Measurements from ENCODE around the gene DNAAF9.

The DNAAF9 gene

GRCh38 chr20:3412600-3413392 lies 5.3 kb upstream of the DNAAF9 start:
- in situ Hi-C loops (cut with HindIII; ENCODE audit: low sequenced_read_pairs): no loop called here

- in situ Hi-C loops (cut with HindIII; ENCODE audit: low sequenced_read_pairs): no loop called here
Measured at GRCh38 chr20:3410464-3410863, 3.0 kb upstream of the DNAAF9 start.

GRCh38 chr20:3409417-3409816 lies 1.9 kb upstream of the DNAAF9 start:
- in situ Hi-C loops (cut with HindIII; ENCODE audit: low sequenced_read_pairs): no loop called here

GRCh38 chr20:3407771-3408637 lies 535 bp upstream of the DNAAF9 start:
- in situ Hi-C loops (cut with HindIII; ENCODE audit: low sequenced_read_pairs): no loop called here

- in situ Hi-C loops (cut with HindIII; ENCODE audit: low sequenced_read_pairs): no loop called here
Measured at GRCh38 chr20:3406481-3407039, 909 bp downstream of the DNAAF9 start.

GRCh38 chr20:3405696-3406358 lies 1.6 kb downstream of the DNAAF9 start:
- in situ Hi-C loops (cut with HindIII; ENCODE audit: low sequenced_read_pairs): no loop called here

GRCh38 chr20:3405139-3405538 lies 2.3 kb downstream of the DNAAF9 start:
- in situ Hi-C loops (cut with HindIII; ENCODE audit: low sequenced_read_pairs): no loop called here

- in situ Hi-C loops (cut with HindIII; ENCODE audit: low sequenced_read_pairs): no loop called here
Measured at GRCh38 chr20:3404402-3404801, 3.1 kb downstream of the DNAAF9 start.

- in situ Hi-C loops (cut with HindIII; ENCODE audit: low sequenced_read_pairs): no loop called here
Measured at GRCh38 chr20:3403741-3404140, 3.7 kb downstream of the DNAAF9 start.

- in situ Hi-C loops (cut with HindIII; ENCODE audit: low sequenced_read_pairs): no loop called here
Measured at GRCh38 chr20:3402453-3402852, 5.0 kb downstream of the DNAAF9 start.

GRCh38 chr20:3400260-3401155 lies 7.0 kb downstream of the DNAAF9 start:
- in situ Hi-C loops (cut with HindIII; ENCODE audit: low sequenced_read_pairs): no loop called here

GRCh38 chr20:3398681-3399252 lies 8.7 kb downstream of the DNAAF9 start:
- in situ Hi-C loops (cut with HindIII; ENCODE audit: low sequenced_read_pairs): no loop called here

- in situ Hi-C loops (cut with HindIII; ENCODE audit: low sequenced_read_pairs): no loop called here
Measured at GRCh38 chr20:3396492-3396891, 11.0 kb downstream of the DNAAF9 start.

- in situ Hi-C loops (cut with HindIII; ENCODE audit: low sequenced_read_pairs): no loop called here
Measured at GRCh38 chr20:3392756-3393155, 14.7 kb downstream of the DNAAF9 start.

- in situ Hi-C loops (cut with HindIII; ENCODE audit: low sequenced_read_pairs): no loop called here
Measured at GRCh38 chr20:3390759-3391425, 16.6 kb downstream of the DNAAF9 start.

GRCh38 chr20:3383878-3384495 lies 23.5 kb downstream of the DNAAF9 start:
- in situ Hi-C loops (cut with HindIII; ENCODE audit: low sequenced_read_pairs): no loop called here

- in situ Hi-C loops (cut with HindIII; ENCODE audit: low sequenced_read_pairs): no loop called here
Measured at GRCh38 chr20:3382836-3383235, 24.6 kb downstream of the DNAAF9 start.

- in situ Hi-C loops (cut with HindIII; ENCODE audit: low sequenced_read_pairs): no loop called here
Measured at GRCh38 chr20:3380228-3381070, 27.0 kb downstream of the DNAAF9 start.

Measured in DLD1 (cell line).